ENCODE data around the gene SRSF4. TPM values are rescaled to one million over a fixed set of nuclear protein-coding genes. Genes with fewer than 3 reads are reported as not detected.

Gene SRSF4
- total and polyA plus RNA-seq, 2 of the 8 experiments (the other 6 are each of a cell fraction or from before 2014, with no cell fraction given) = 34.9 to 86.5 TPM

DNA sequence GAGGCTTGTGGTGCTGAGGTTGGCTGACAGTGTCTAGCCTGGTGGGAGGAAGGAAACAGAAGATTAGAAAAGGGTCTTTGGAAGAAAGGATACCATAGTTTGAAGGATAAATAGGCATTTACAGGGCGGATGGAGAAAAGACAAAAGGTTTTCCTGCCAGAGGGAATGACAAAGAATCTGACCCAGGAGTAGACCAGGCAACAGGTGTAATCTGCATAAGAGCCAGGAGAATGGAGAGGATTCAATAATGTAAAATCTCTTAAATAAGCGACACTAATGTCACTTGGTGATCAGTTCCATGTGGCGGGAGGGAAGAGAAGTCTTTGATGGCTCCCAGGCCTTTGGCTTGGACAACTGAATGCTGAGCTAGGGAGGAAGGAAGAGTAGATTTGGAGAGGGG is 39.6 kb upstream of the SRSF4 start:
- Histone ChIP-seq H3K79me1 (ENCODE audit: low read depth, low read length) (peaks cover 4% of the 10 kb centered on the region; the same call in 1 of the 2 replicates), H3K27ac (ENCODE audit: low read depth, low read length) (no peak overlapping the region), H4K91ac (replicated peaks; ENCODE audit: insufficient read length, low read length) (no peak overlapping the region), H3K14ac (ENCODE audit: insufficient read length) (no peak overlapping the region), H3K23ac (ENCODE audit: insufficient read length) (no peak overlapping the region), H2BK12ac (ENCODE audit: low read depth, low read length) (no peak overlapping the region), H3K4ac (replicated peaks; ENCODE audit: insufficient read length, low read depth, low read length) (no peak overlapping the region), H2BK120ac (replicated peaks; ENCODE audit: low read depth, low read length) (no peak overlapping the region), H3K9ac (replicated peaks in 1 of 4; ENCODE audit: extremely low read depth in 1 of 4, low read depth in 3 of 4, low read length in 3 of 4) (no peak overlapping the region), H3K4me1 (replicated peaks in 1 of 4; ENCODE audit: control insufficient read depth in 3 of 4, insufficient read depth in 4 of 4, low read length in 3 of 4) (peaks cover 0 to 4% (median 3%) of the 10 kb centered on the region in 4 experiments; a peak in 2 of 7 replicates), H3K18ac (ENCODE audit: extremely low read depth, low read length) (no peak overlapping the region), H3K23me2 (ENCODE audit: low read depth, low read length) (no peaks in the 10 kb centered on the region), H3K79me2 (ENCODE audit: control insufficient read depth in 1 of 2, insufficient read depth in 2 of 2, low read length in 2 of 2) (no peaks in the 10 kb centered on the region), H2BK15ac (ENCODE audit: low read length) (no peak overlapping the region), H3K4me2 (ENCODE audit: insufficient read depth in 1 of 2, low read depth in 2 of 2, low read length in 2 of 2) (no peak overlapping the region), H4K5ac (ENCODE audit: insufficient read length, low read depth, low read length) (no peak overlapping the region), H3K27me3 (replicated peaks in 1 of 4; ENCODE audit: control insufficient read depth in 3 of 4, extremely low read depth in 1 of 4, insufficient read depth in 3 of 4, low read length in 3 of 4) (no peaks in the 10 kb centered on the region), H4K20me1 (replicated peaks in 1 of 2; ENCODE audit: control insufficient read depth in 1 of 2, insufficient read depth in 2 of 2, low read length in 2 of 2) (peaks cover 0 to 4% of the 10 kb centered on the region in 2 experiments), H3K9me3 (ENCODE audit: insufficient read depth in 2 of 2, low read depth in 1 of 2, low read length in 1 of 2) (no peaks in the 10 kb centered on the region), H4K8ac (ENCODE audit: extremely low read depth, insufficient read depth, low read length) (no peak overlapping the region), H3K56ac (replicated peaks; ENCODE audit: insufficient read length, low read depth, low read length) (no peak overlapping the region), H2BK5ac (ENCODE audit: low read depth, low read length) (no peak overlapping the region), H2AFZ (ENCODE audit: low read length) (no peak overlapping the region), H2AK5ac (ENCODE audit: low read depth, low read length) (no peak overlapping the region), H3K4me3 (ENCODE audit: extremely low read depth in 1 of 4, insufficient read depth in 2 of 4, low read depth in 3 of 4, low read length in 4 of 4) (no peak overlapping the region), H2BK20ac (ENCODE audit: low read length) (no peak overlapping the region), H3K36me3 (ENCODE audit: control insufficient read depth in 2 of 4, insufficient read depth in 4 of 4, low read length in 3 of 4) (peaks cover 0 to 4% (median 1%) of the 10 kb centered on the region in 4 experiments; a peak in 4 of 8 replicates)
- 80% methylated on average over 3 of the region's 3 CpGs; no CpG with 5 or more reads in 1 of the 2 experiments for WGBS, 2 experiments (ENCODE audit: extremely low coverage in 1 of 2, insufficient coverage in 1 of 2, insufficient read length in 1 of 2, insufficient replicate concordance in 2 of 2, low coverage in 1 of 2, low lambda C conversion rate in 2 of 2, missing lambda C conversion rate in 1 of 2)
- DNase-seq (ENCODE audit: low read depth in 1 of 2, low spot score in 2 of 2) (no peak), FAIRE-seq (no peak)
- CTCF ChIA-PET (ENCODE audit: partially characterized antibody) = interaction anchor here (1.2 kb wide), 1 partner anchor 19 kb away, joined by 3 read pairs; no protein-coding TSS in a partner anchor
- POLR2A ChIA-PET (ENCODE audit: partially characterized antibody) = interaction anchor here (1.2 to 1.3 kb wide), 2 partner anchors 9 to 35 kb away, joined by 4 read pairs; partner anchors contain the start of gene MECR
- TF ChIP-seq TEAD4 (IDR thresholded peaks at IDR 0.05; ENCODE audit: low read depth, low read length) (no peak), SAP30 (IDR thresholded peaks at IDR 0.05; ENCODE audit: insufficient read depth, insufficient replicate concordance, low read length) (no peak), CEBPB (IDR thresholded peaks at IDR 0.05; ENCODE audit: low read depth, low read length) (no peak), SUZ12 (IDR thresholded peaks at IDR 0.05; ENCODE audit: low read length) (no peak), SP4 (IDR thresholded peaks at IDR 0.05; ENCODE audit: low read length) (no peak), FOSL1 (IDR thresholded peaks at IDR 0.05; ENCODE audit: insufficient read depth, low read depth, low read length) (no peak), SIX5 (IDR thresholded peaks at IDR 0.05; ENCODE audit: low read depth, low read length) (no peak), RXRA (IDR thresholded peaks at IDR 0.05; ENCODE audit: insufficient read depth, low read depth, low read length) (no peak), RNF2 (IDR thresholded peaks at IDR 0.05; ENCODE audit: borderline replicate concordance, low read depth, low read length, missing control alignments, poor library complexity, severe bottlenecking) (no peak), CBX5 (IDR thresholded peaks at IDR 0.05; ENCODE audit: low read depth, low read length) (no peak), JUND (IDR thresholded peaks at IDR 0.05; ENCODE audit: low read length) (no peak), SRF (IDR thresholded peaks at IDR 0.05; ENCODE audit: low read depth, low read length) (no peak), TAF1 (IDR thresholded peaks at IDR 0.05; ENCODE audit: low read depth, low read length) (no peak), HDAC2 (IDR thresholded peaks at IDR 0.05; ENCODE audit: borderline replicate concordance in 1 of 2, low read depth in 2 of 2, low read length in 2 of 2) (no peak), CHD2 (IDR thresholded peaks at IDR 0.05; ENCODE audit: low read length) (no peak)

Measured in H1 (cell line).